A673 (cell line): ENCODE measurements around the gene DAPK1. TPM values are rescaled to one million over a fixed set of nuclear protein-coding genes. Genes with fewer than 3 reads are reported as not detected.

Source experiments
- BruUV-seq: library from RNA; stranded (reverse); fragments of 400-500 nt; replicated peaks from 2 replicates; lab custom pipeline; 2021; lab: Mats Ljungman, UMichigan
- CTCF ChIA-PET: fragments of 300-600 bp; sonication (Branson Sonifier 250); formaldehyde crosslinking; loops from one replicate; lab custom pipeline; 2022; ENCODE audit warnings: antibody characterized with exemption; lab: Charles Lee
- POLR2A ChIA-PET: fragments of 300-600 bp; sonication (Branson Sonifier 250); formaldehyde crosslinking; loops from one replicate; lab custom pipeline; 2022; ENCODE audit warnings: antibody characterized with exemption; ENCODE audit not compliant: low non-redundant PET; lab: Charles Lee
- DNase-seq: peaks from one replicate; pipeline ENCODE4 v3.0.0-alpha.2; 2015; ENCODE audit warnings: low spot score
- H3K27ac ChIP-seq: fragments of 200-600 bp; sonication (generic); 2 replicates; pipeline ENCODE4 v1.5.1; 2016; ENCODE audit warnings: mixed run types, low read depth, mild to moderate bottlenecking, mixed read lengths, antibody characterized with exemption, low read length; ENCODE audit not compliant: poor library complexity, severe bottlenecking
- H3K27me3 ChIP-seq: fragments of 200-600 bp; sonication (generic); replicated peaks from 2 replicates; pipeline ENCODE4 v1.6.1; 2017; ENCODE audit warnings: mixed run types, low read depth, mild to moderate bottlenecking, mixed read lengths, antibody characterized with exemption, low read length; ENCODE audit not compliant: insufficient read depth, poor library complexity
- H3K36me3 ChIP-seq: fragments of 200-600 bp; sonication (generic); 2 replicates; pipeline ENCODE4 v1.6.1; 2016; ENCODE audit warnings: mixed run types, mild to moderate bottlenecking, mixed read lengths, antibody characterized with exemption, low read length; ENCODE audit not compliant: insufficient read depth, poor library complexity, severe bottlenecking
- H3K4me1 ChIP-seq: fragments of 200-600 bp; sonication (generic); 2 replicates; pipeline ENCODE4 v1.6.1; 2017; ENCODE audit warnings: mixed run types, mild to moderate bottlenecking, mixed read lengths, antibody characterized with exemption, low read length; ENCODE audit not compliant: insufficient read depth, poor library complexity, severe bottlenecking
- H3K4me3 ChIP-seq: fragments of 200-600 bp; sonication (generic); 2 replicates; pipeline ENCODE4 v1.5.1; 2016; ENCODE audit warnings: low read depth, mixed run types, mild to moderate bottlenecking, mixed read lengths, low read length; ENCODE audit not compliant: poor library complexity, severe bottlenecking
- H3K9me3 ChIP-seq: fragments of 200-600 bp; sonication (generic); 2 replicates; pipeline ENCODE4 v1.6.1; 2016; ENCODE audit warnings: mixed run types, low read depth, mild to moderate bottlenecking, mixed read lengths, antibody characterized with exemption, low read length; ENCODE audit not compliant: poor library complexity, severe bottlenecking
- EZH2 ChIP-seq: fragments of 200-600 bp; sonication (generic); IDR thresholded peaks from 2 replicates; pipeline ENCODE4 v1.6.1; 2017; ENCODE audit warnings: borderline replicate concordance, low read depth, mild to moderate bottlenecking, mixed read lengths, antibody characterized with exemption, low read length; ENCODE audit not compliant: poor library complexity, severe bottlenecking
- intact Hi-C: fragments of 100-400 bp; cut with micrococcal nuclease; formaldehyde crosslinking; loops from one replicate; pipeline ENCODE4 v1.10.0; 2022; ENCODE audit not compliant: unreplicated experiment
- total RNA-seq: library from RNA; stranded (reverse); gene quantifications from 2 replicates; pipeline ENCODE4 v1.2.3, GENCODE V29; 2021
- TF ChIP-seq, protein P1 (sequence below): fragments of 300-800, 200-600 bp; sonication (generic); conservative IDR thresholded peaks from 2 replicates; pipeline ENCODE4 v1.5.1; 2017; ENCODE audit warnings: low read depth, mild to moderate bottlenecking, antibody characterized with exemption, low read length, moderate library complexity, mixed read lengths

Gene DAPK1
- total RNA-seq, 1 experiment from 2014 or later: 380 TPM

DNA sequence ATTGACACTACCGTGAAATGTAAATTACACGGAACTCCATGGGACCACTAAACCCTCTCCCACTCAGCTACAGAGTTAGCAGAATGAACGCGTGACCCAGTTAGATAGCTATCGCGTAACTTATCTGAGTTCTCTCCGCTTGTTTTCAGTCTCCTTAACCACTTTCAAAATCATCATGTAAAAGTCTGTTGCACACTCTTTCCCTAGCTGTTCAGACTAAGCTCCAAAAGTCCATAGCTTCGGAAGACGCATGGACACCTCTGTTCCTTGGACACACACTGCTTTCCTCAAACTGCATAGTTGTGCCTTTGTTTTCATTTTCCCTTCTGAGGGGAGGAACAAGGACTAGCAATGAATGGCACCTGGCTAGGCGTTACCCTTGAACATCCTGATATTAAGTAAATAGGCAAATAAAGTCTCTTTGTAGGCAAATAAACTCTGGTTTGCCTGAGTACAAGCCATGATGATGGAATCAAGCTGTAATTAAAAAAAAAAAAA is 83.3 kb downstream of the DAPK1 start:
- H3K36me3 ChIP-seq: peaks cover 12% of the 10 kb centered on the region
- DNase-seq: no peak
- ChIA-PET POLR2A (no interaction called here), CTCF (no interaction called here)
- no peaks in the 10 kb centered on the region for H3K27me3 ChIP-seq
- TF ChIP-seq, protein P1, sequence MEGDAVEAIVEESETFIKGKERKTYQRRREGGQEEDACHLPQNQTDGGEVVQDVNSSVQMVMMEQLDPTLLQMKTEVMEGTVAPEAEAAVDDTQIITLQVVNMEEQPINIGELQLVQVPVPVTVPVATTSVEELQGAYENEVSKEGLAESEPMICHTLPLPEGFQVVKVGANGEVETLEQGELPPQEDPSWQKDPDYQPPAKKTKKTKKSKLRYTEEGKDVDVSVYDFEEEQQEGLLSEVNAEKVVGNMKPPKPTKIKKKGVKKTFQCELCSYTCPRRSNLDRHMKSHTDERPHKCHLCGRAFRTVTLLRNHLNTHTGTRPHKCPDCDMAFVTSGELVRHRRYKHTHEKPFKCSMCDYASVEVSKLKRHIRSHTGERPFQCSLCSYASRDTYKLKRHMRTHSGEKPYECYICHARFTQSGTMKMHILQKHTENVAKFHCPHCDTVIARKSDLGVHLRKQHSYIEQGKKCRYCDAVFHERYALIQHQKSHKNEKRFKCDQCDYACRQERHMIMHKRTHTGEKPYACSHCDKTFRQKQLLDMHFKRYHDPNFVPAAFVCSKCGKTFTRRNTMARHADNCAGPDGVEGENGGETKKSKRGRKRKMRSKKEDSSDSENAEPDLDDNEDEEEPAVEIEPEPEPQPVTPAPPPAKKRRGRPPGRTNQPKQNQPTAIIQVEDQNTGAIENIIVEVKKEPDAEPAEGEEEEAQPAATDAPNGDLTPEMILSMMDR: no peak
- no peak for TF ChIP-seq EZH2
- no peak overlapping the region for H3K27ac ChIP-seq
- intact Hi-C loops: no loop called here
- peaks cover 58% of the 10 kb centered on the region for H3K4me1 ChIP-seq
- H3K9me3 ChIP-seq: no peaks in the 10 kb centered on the region
- no TSS peak for BruUV-seq
- no peak overlapping the region for H3K4me3 ChIP-seq

DNA sequence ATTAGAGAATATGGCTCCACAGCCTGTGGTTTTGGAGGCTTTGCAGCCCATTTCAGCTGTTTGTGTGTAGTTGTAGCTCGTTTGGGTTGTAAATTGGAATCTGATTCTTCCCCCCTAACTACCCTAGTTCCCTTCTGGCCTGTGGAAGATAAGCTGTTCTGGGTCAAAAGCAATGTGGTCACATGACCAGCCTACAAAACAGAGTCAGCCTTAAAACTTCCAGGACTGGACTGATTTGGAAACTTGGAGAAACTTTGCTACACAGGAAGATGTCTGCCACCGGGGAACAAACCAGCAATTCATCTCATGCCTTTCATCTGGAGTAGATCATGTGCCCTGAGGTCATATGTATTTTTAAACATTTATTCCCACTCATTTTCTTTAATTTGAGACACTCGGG is 83.8 kb downstream of the DAPK1 start:
- no TSS peak for BruUV-seq
- H3K4me3 ChIP-seq: no peak overlapping the region
- CTCF ChIA-PET: no interaction called here
- H3K9me3 ChIP-seq: no peaks in the 10 kb centered on the region
- intact Hi-C loops: no loop called here
- peaks cover 14% of the 10 kb centered on the region for H3K36me3 ChIP-seq
- no peak overlapping the region for H3K27ac ChIP-seq
- H3K27me3 ChIP-seq: no peaks in the 10 kb centered on the region
- peaks cover 60% of the 10 kb centered on the region for H3K4me1 ChIP-seq
- TF ChIP-seq, protein P1: no peak
- TF ChIP-seq EZH2: no peak
- DNase-seq: no peak
- POLR2A ChIA-PET: no interaction called here

DNA sequence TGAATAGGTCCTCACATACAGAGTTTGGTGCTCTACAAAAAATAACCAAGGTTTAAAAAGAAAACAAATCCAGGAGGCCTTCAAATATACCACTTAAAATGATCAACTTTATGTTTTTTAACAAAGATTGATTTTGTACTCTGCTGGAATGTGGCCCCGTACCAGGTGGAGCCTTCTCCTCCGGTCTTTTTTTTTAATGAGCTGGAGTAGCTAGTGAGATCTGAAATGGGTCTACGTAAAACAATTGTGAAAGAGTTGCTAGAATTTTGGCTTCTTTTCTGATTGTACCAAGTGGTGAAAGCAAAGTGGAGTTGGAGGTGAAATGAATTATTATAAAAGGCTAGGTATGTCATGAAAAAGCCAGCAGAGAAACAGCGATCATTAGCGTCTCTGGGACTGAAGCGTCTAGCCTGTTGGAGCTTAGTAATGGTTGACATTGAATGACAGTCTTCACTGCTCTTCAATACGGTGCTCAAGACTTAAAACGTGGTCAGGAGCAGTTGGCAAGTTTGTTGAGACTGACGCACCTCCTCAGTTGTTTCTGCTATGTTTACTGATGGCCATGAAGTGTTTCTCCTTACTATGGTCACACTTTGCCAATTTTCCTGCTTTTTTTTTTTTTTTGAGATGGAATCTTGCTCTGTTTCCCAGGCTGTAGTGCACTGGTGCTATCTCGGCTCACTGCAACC is 84.4 kb downstream of the DAPK1 start:
- TF ChIP-seq, protein P1: no peak
- no peak for TF ChIP-seq EZH2
- no TSS peak for BruUV-seq
- ChIA-PET POLR2A (no interaction called here), CTCF (no interaction called here)
- H3K36me3 ChIP-seq: peaks cover 12% of the 10 kb centered on the region
- no peak overlapping the region for H3K27ac ChIP-seq
- intact Hi-C loops: no loop called here
- H3K9me3 ChIP-seq: no peaks in the 10 kb centered on the region
- DNase-seq: no peak
- H3K4me3 ChIP-seq: no peak overlapping the region
- H3K4me1 ChIP-seq: peaks cover 58% of the 10 kb centered on the region
- no peaks in the 10 kb centered on the region for H3K27me3 ChIP-seq
